Measurements from ENCODE around the gene MACROD2. TPM values are rescaled to one million over a fixed set of nuclear protein-coding genes. Genes with fewer than 3 reads are reported as not detected.

MACROD2 gene
- total RNA-seq, 1 donor from 2014 or later = 2.5 TPM

DNA sequence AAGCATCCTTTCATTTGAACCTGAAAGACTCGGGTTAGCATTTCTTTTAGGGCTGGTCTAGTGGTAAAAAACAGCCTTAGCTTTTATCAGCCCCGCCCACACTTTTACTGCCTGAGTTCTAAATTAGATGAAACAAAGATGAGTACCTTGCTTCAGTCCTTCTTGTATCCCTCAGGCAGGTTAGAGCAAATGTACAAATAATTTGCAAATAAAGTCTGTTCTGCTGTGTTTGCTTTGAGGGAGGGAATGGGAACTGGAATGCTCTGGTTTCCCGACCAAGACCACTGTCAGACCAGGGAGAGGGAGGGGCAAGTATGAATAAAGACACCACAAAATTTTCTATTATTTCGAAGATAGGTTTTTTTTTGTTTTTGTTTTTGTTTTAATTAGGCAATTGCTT is 427.6 kb downstream of the MACROD2 start:
- no peak overlapping the region for H3K27ac Mint-ChIP-seq (ENCODE audit: unreplicated experiment)
- DNase-seq (ENCODE audit: extremely low spot score, unreplicated experiment) = no peak
- no peaks in the 10 kb centered on the region for H3K36me3 Mint-ChIP-seq (ENCODE audit: unreplicated experiment)
- TF ChIP-seq, protein P1, sequence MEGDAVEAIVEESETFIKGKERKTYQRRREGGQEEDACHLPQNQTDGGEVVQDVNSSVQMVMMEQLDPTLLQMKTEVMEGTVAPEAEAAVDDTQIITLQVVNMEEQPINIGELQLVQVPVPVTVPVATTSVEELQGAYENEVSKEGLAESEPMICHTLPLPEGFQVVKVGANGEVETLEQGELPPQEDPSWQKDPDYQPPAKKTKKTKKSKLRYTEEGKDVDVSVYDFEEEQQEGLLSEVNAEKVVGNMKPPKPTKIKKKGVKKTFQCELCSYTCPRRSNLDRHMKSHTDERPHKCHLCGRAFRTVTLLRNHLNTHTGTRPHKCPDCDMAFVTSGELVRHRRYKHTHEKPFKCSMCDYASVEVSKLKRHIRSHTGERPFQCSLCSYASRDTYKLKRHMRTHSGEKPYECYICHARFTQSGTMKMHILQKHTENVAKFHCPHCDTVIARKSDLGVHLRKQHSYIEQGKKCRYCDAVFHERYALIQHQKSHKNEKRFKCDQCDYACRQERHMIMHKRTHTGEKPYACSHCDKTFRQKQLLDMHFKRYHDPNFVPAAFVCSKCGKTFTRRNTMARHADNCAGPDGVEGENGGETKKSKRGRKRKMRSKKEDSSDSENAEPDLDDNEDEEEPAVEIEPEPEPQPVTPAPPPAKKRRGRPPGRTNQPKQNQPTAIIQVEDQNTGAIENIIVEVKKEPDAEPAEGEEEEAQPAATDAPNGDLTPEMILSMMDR (IDR thresholded peaks at IDR 0.05) = no peak
- peaks cover 4% of the 10 kb centered on the region for H3K9me3 Mint-ChIP-seq (ENCODE audit: unreplicated experiment)
- no peaks in the 10 kb centered on the region for H3K4me1 Mint-ChIP-seq (ENCODE audit: unreplicated experiment)
- H3K4me3 Mint-ChIP-seq (ENCODE audit: unreplicated experiment) = no peak overlapping the region
- no peaks in the 10 kb centered on the region for H3K27me3 Mint-ChIP-seq (ENCODE audit: unreplicated experiment)

DNA sequence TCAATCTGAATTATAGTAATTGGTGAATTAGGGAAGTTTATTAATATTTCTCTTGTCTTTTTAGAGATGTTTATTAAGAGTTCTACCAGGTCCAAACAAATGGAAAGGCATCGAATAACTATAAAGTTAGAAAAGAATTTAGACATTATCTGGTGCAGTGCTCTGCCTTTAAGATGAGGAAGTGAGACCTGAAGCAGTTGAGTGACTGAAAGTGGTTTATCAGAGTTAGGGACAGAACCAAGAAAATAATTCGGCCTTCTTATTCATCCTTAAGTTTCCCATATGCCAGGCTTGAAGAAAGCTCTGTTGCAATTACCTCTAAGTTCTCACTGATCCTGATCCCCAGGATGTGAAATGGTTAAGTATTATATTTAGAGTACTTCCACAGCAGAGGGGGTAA is 436.3 kb downstream of the MACROD2 start:
- no peak for DNase-seq (ENCODE audit: extremely low spot score, unreplicated experiment)
- TF ChIP-seq, protein P1 (IDR thresholded peaks at IDR 0.05) = no peak

DNA sequence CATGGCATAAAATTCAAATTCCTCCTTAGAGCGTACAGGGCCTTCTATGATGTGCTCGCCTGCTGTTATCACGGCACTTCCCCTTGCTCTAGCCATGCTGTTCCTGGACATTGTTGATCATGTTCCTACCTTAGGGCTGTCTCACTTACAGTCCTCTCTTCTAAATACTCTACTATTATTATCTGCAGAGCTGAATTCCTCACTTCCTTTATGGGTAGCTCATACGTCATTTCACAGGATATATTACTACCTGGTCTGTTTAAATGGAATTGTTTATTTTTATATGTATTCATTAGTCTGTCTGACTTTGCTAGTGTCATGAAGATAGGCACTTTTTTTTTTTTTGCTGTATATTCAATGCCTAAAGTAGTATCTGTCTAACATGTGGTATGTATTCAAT is 436.8 kb downstream of the MACROD2 start:
- no peaks in the 10 kb centered on the region for H3K36me3 Mint-ChIP-seq (ENCODE audit: unreplicated experiment)
- no peak overlapping the region for H3K4me3 Mint-ChIP-seq (ENCODE audit: unreplicated experiment)
- H3K27ac Mint-ChIP-seq (ENCODE audit: unreplicated experiment) = no peak overlapping the region
- no peaks in the 10 kb centered on the region for H3K4me1 Mint-ChIP-seq (ENCODE audit: unreplicated experiment)
- peaks cover 6% of the 10 kb centered on the region for H3K9me3 Mint-ChIP-seq (ENCODE audit: unreplicated experiment)
- TF ChIP-seq, protein P1 (IDR thresholded peaks at IDR 0.05) = no peak
- no peaks in the 10 kb centered on the region for H3K27me3 Mint-ChIP-seq (ENCODE audit: unreplicated experiment)
- DNase-seq (ENCODE audit: extremely low spot score, unreplicated experiment) = no peak

More for the DNA sequence above, 436.3 kb downstream of the MACROD2 start:
- H3K4me1 Mint-ChIP-seq (ENCODE audit: unreplicated experiment) = no peaks in the 10 kb centered on the region
- peaks cover 3% of the 10 kb centered on the region for H3K9me3 Mint-ChIP-seq (ENCODE audit: unreplicated experiment)
- no peaks in the 10 kb centered on the region for H3K27me3 Mint-ChIP-seq (ENCODE audit: unreplicated experiment)
- no peak overlapping the region for H3K4me3 Mint-ChIP-seq (ENCODE audit: unreplicated experiment)
- H3K36me3 Mint-ChIP-seq (ENCODE audit: unreplicated experiment) = no peaks in the 10 kb centered on the region
- H3K27ac Mint-ChIP-seq (ENCODE audit: unreplicated experiment) = no peak overlapping the region

DNA sequence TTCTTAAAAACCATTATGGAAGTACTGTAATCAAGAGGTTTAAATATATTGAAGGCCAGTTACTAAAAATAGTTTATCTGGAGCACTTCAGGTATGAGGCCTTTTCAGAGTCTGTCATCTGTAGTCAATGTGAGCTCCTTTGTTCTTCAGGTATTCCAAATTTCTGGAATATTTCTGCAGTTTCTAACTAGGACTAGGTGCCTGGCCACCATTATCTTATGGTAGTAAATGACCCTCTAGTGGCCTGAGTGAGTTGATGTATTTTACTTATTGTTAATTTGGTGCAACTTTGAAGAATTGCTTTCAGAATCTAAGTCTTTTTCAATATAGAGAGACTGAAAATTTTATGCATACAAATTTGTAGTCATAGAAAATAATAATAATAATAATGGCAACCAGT is 437.3 kb downstream of the MACROD2 start:
- H3K27me3 Mint-ChIP-seq (ENCODE audit: unreplicated experiment) = no peaks in the 10 kb centered on the region
- no peaks in the 10 kb centered on the region for H3K4me1 Mint-ChIP-seq (ENCODE audit: unreplicated experiment)
- no peak overlapping the region for H3K4me3 Mint-ChIP-seq (ENCODE audit: unreplicated experiment)

DNA sequence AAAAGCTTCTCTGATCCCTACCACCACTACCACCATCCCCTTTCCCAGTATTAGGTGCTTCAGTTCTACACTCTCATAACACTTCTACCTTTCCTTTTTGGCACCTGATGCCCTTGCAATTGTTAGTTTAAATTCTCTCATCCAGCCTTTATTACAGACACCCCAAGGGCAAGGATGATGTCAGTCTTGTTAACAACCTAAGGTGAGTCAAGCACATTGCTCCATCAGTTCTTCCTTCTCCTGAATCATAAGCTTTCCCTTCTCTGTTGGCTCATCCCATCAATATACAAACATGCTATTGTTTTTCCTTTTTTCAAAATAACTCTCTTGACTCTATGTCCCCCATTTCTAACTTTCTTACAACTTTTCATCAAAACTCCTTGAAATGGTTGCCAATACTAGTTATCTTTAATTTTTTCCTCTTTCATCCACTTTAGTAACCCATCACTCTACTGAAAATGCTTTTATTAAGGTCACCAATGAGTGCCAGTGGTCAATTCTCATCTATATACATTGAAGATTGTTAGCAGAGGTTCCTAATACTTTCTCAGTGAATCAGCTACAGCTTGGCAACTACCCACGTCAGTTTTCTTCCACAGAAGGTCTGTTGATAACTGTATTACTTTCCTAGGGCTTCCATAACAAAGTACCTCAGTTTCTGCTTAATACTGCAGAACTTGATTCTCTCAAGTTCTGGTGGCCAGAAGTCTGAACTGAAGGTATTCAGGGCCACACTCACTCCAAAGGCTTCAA is 439.2 kb downstream of the MACROD2 start:
- DNase-seq (ENCODE audit: extremely low spot score, unreplicated experiment) = no peak
- Mint-ChIP-seq H3K4me3 (ENCODE audit: unreplicated experiment) (no peak overlapping the region), H3K4me1 (ENCODE audit: unreplicated experiment) (no peaks in the 10 kb centered on the region), H3K9me3 (ENCODE audit: unreplicated experiment) (peaks cover 21% of the 10 kb centered on the region), H3K36me3 (ENCODE audit: unreplicated experiment) (no peaks in the 10 kb centered on the region), H3K27ac (ENCODE audit: unreplicated experiment) (no peak overlapping the region), H3K27me3 (ENCODE audit: unreplicated experiment) (no peaks in the 10 kb centered on the region)
- TF ChIP-seq, protein P1 (IDR thresholded peaks at IDR 0.05) = no peak

More for the DNA sequence above, 437.3 kb downstream of the MACROD2 start:
- Mint-ChIP-seq H3K9me3 (ENCODE audit: unreplicated experiment) (peaks cover 6% of the 10 kb centered on the region), H3K27ac (ENCODE audit: unreplicated experiment) (no peak overlapping the region), H3K36me3 (ENCODE audit: unreplicated experiment) (no peaks in the 10 kb centered on the region)
- DNase-seq (ENCODE audit: extremely low spot score, unreplicated experiment) = no peak
- TF ChIP-seq, protein P1 (IDR thresholded peaks at IDR 0.05) = no peak

Measured in osteocyte (in vitro differentiated cells).